SW480 (cell line): ENCODE data around the gene SGCB.
A peak's percentile ranks its signal among the peaks of the same experiment; 100 is the strongest.
"Not testable (repeated sequence)": the region's sequence is repeated elsewhere in the genome, so short reads cannot be mapped to it uniquely, and the experiment has no call there.

Source experiments
- DNase-seq: peaks from one replicate; pipeline ENCODE4 v3.0.0-alpha.2; 2016; ENCODE audit warnings: low spot score

Gene SGCB, protein sequence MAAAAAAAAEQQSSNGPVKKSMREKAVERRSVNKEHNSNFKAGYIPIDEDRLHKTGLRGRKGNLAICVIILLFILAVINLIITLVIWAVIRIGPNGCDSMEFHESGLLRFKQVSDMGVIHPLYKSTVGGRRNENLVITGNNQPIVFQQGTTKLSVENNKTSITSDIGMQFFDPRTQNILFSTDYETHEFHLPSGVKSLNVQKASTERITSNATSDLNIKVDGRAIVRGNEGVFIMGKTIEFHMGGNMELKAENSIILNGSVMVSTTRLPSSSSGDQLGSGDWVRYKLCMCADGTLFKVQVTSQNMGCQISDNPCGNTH

DNA sequence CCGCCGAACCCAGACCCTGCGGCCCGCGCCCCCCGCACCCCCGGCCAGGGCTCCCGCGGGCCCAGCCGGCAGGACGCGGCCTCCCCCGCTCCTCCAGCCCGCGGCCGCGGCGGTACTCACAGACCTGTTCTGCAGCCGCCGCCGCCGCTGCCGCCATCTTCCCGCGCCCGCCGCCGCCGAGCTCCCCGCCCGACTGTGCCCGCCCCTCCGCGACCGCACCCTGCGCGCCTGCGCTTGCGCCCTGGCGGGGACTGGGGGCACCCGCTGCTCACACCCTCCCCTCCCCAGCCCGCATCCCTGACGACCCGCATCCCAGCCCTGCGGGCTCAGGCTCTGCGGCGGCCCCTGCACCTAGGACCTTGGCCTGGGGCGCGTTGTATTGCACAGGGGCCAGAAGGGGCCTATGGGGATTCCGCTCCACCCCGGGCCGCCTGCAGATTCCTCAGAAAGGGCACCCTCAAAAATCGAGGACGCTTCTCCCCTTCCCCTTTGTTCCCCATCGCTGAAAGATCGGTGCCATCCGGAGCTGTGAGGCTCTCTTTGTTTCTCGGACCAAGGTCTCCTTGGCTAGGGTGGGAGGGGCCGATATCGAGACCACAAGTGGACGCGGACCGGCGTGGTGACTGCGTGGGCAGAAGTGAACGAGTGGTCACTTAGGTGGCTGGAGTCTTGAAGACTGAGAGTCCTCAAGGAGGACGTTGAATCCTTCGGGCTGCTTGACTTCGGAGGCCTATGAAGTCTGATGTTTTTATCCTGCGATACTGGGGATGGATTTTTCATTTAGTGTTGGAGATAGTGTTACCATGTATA lies at the start of gene SGCB:
Gene SGCB, minus strand, starts transcription at position 197 of the 810 bp plus-strand sequence. Its CDS starts 40 bp downstream, at position 157.
- peak; percentile 27 for DNase-seq

GRCh38 chr4:52086425-52086824 lies 48.3 kb upstream of the SGCB start:
- not testable (repeated sequence) for DNase-seq

GRCh38 chr4:52081216-52081615 lies 43.1 kb upstream of the SGCB start:
- DNase-seq: no peak

GRCh38 chr4:52079659-52080058 lies 41.6 kb upstream of the SGCB start:
- no peak for DNase-seq

- no peak for DNase-seq
These were observed 38.6 kb upstream of the SGCB start for GRCh38 chr4:52076731-52077130.

GRCh38 chr4:52071791-52072546 lies 33.9 kb upstream of the SGCB start:
- no peak for DNase-seq

DNA sequence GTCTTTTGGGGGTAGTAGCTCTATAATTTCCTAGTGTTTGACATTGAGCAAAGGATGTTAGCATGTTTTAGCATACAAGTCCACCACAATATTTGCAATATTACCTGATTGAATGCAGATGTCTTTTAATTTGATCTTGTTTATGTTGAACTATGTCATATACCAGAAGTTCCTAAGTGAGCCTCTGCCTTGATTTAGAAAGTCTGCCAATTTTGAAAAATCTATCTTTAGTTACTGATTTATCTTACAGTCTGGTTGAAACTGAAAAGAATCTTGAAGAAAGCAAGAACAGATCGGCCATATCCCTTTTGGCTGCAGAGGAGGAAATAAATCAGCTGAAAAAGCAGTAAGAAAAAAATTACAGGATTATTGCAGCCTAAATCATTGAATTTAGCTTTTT lies 31.5 kb upstream of the SGCB start:
- no peak for DNase-seq

DNA sequence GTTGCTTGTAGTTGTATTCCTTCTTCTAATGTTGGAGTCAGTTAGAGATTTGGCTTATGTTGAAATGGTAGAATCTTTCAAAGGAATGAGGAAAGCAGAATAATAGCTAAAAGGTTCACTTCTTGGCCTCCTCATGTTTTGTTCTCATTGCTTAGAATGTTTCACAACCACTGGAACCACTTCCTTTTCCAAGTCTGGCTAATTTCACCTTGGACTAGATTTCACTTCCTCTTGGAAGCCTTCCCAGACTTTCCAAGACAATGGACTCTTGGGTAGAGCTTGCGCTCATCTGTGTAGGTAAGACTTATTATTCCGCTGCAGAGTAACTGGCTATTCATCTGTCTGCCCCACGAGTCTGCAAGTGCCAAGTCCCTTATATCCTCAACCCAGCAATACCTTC lies 21.3 kb upstream of the SGCB start:
- DNase-seq: no peak

DNA sequence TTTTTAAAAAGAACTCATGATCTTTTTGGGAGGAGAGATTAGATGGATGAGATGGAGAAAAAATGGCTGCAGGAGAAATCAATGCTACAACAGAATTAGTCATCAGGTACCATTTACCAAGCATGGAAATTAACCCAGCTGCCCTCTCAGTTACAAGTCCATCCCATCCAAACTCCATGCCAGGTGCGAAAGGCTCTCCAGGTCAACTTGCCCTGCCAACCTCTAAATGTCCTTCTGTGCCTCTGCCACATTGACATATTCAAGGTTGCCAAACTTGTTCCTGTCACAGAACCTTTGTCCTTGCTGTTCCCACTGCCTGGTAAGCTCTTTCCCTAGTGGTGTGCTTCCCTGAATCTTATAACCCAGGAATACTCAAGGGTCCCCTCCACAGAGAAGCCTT lies 20.2 kb upstream of the SGCB start:
- no peak for DNase-seq

DNA sequence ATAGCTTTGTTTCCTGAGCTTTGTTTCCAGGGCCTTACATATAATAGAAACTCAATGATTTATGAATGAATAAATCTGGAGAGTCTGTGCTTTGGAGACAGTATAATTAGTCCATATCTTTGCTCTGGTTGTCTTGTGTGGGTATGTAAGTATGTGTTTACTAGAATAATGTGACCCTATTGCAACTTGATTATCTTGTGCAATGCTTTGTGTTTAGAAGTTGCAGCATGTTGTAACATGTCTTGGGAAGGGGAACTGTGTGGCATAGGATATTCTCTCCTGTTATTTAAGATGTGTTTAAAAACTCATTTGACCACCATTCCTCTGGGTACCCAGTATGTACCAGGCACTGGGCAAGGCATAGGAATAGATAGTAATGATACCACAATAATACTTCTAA lies 19.1 kb upstream of the SGCB start:
- DNase-seq: no peak

- DNase-seq: no peak
These were observed 16.2 kb upstream of the SGCB start for GRCh38 chr4:52054254-52054653.

DNA sequence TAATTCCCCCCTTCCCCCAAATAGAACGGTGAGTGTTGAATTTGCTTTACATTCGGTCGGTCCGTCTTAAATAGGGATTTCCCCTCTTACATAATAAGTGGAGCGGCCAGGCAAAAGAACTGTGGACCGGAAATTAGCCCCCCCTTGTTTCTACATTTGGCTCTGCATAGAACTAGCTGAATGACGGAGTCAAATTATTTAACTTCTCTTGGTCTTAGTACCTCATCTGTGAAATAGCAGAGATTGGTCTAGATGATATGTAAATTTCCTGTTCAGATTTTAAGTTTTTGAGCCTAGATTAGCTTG lies 14.3 kb upstream of the SGCB start:
- no peak for DNase-seq

DNA sequence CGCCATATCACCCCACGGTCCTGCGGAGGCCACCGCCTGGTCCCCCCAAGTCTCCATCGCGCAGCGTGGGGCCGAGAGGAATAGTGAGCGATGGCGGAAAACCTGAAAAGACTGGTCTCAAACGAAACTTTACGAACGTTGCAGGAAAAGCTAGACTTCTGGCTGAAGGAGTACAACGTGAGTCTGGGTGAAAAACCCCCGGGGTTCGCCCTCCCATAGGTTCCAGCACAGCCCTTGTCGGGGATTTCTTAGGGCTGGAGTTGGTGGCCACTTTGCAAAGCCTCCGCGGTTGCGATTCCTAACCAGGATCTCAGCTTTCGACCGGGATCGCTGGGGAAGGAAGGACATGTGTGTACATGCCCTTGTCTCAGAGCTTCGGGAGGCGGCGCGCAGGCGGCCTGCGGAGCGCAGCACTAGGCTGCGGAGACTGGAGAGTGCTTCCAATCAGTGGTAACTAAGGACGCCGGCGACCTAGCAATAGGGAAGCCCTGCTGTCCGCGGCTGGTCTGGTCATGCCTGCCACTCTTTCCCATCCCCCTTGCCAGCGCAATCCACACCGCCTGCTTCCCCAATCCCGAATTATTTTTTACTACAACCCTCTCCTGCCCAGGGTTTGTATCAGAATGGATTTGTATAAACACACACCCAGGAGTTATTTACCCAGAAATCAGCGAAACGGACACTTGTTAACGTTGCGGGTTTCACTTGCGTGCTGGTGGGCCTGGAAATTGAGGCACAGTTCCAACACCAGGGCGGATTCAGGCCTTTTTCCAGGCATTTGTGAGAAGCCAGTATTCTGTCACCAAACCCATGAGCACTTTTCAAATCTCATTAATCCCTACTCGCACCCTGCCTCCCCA lies 13.7 kb upstream of the SGCB start:
- no peak for DNase-seq

GRCh38 chr4:52051213-52051614 lies 13.1 kb upstream of the SGCB start, which contains the start of gene SPATA18:
Gene SPATA18 (plus strand): TSS chr4:52051304. CDS start chr4:52051705, 401 bp downstream.
- no peak for DNase-seq

DNA sequence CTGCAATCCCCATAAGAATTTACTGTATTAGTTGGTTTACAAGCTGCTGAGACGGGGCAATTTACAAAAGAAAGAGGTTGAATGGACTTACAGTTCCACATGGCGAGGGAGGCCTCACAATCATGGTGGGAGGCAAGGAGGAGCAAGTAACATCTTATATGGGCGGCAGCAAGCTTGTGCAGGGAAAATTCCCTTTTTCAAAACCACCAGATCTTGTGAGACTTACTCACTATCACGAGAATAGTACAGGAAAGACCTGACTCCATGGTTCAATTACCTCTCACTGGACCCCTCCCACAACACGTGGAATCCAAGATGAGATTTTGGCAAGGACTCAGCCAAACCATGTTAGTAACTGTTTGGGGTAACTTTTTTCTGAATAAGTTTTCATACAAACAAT lies 11.2 kb upstream of the SGCB start:
- DNase-seq: no peak

- DNase-seq: no peak
These were observed 6.9 kb upstream of the SGCB start for GRCh38 chr4:52045028-52045427.

GRCh38 chr4:52037689-52038102 lies 403 bp downstream of the SGCB start:
- peak; percentile 11 for DNase-seq

DNA sequence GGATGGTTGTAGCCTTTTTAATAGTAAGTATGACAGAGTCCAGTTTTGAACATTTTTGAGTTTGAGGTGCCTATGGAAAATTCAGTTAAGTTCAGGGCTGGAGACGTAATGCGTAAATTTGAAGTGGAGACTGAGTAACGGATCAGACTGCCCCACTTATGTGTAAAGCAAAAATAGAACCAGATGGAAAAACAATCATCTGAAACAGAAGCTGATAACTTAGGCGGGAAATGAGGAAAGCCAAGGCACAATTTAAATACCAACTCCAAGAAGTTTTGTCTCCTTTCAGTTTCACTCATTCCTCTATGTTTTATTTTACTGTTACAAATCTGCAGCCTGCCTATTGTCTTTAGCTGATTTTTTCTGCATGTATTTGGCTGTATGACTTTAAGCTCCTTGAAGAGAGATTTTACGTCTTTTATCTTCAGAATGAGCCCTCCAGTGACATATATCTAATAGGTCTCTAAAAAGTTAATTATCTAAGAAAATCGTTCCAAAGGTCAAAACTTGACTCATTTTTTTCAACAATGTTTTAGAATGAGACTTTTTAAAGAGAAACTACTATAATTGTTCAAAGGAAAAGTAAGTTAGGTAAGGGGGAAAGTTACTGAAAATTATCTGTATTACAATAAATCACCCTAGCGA lies 1.1 kb downstream of the SGCB start:
- no peak for DNase-seq

DNA sequence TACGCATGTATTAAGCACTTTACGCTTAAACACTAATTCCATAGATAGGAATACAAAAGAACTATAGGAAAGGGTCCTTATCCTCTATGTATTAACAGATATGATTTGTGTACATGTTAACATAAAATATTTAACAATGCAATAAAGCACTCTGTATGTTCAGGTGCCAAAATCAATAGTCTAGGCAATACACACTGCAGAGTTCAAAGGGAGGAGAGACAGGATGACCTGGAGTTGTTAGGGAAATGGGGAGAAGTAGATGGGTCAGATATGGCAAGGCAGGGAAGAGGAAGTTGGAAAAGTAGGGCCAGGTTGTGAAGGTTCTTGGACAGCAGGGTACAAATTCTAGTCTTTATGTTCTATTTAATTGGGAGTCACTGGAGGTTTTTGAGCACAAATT lies 2.9 kb downstream of the SGCB start:
- DNase-seq: no peak

- DNase-seq: no peak
These were observed 6.1 kb downstream of the SGCB start for GRCh38 chr4:52032005-52032404.

GRCh38 chr4:52028970-52029369 lies 9.1 kb downstream of the SGCB start:
- DNase-seq: no peak
